ENCODE measurements around the gene CD34. TPM values are rescaled to one million over a fixed set of nuclear protein-coding genes. Genes with fewer than 3 reads are reported as not detected.

Gene CD34
- not detected in 2 replicates for total RNA-seq (2021)
- Bru-seq, nascent RNA = not detected
- percentile 6 among the genes with signal in this experiment for BruChase-seq, experiment 1, labeled RNA remaining after a 2-hour chase
- BruChase-seq, experiment 2, labeled RNA remaining after a 6-hour chase = percentile 3 among the genes with signal in this experiment
- long read RNA-seq = 0 reads

- Histone ChIP-seq H3F3A (ENCODE audit: insufficient read depth, low read depth) (no peaks in the 10 kb centered on the region), H3K27me3 (ENCODE audit: insufficient read depth, low read depth) (peaks cover 5% of the 10 kb centered on the region), H3K36me3 (ENCODE audit: low read depth) (no peaks in the 10 kb centered on the region), H2AFZ (no peak within 1 kb of the TSS), H3K9me3 (ENCODE audit: insufficient read depth, low read depth) (no peaks in the 10 kb centered on the region), H3K27ac (no peak within 1 kb of the TSS), H4K20me1 (ENCODE audit: insufficient read depth) (no peaks in the 10 kb centered on the region), H3K4me1 (replicated peaks; ENCODE audit: insufficient read depth) (no peaks in the 10 kb centered on the region), H3K9me2 (ENCODE audit: insufficient read depth) (no peaks in the 10 kb centered on the region), H3K79me2 (ENCODE audit: low read depth) (no peaks in the 10 kb centered on the region), H3K4me2 (no peak within 1 kb of the TSS), H3K4me3 (no peak within 1 kb of the TSS)
- no peak for TF ChIP-seq EZH2 (IDR thresholded peaks at IDR 0.05; ENCODE audit: low read depth)
- TF ChIP-seq CTCF (conservative IDR thresholded peaks at IDR 0.05) = no peak
- no TSS peak for BruUV-seq (replicated peaks)
- ChIA-PET CTCF (no interaction called here), POLR2A (ENCODE audit: unreplicated experiment) (no interaction called here)
- intact Hi-C loops (cut with micrococcal nuclease; ENCODE audit: unreplicated experiment) = no loop called here
- no peak for DNase-seq
These were observed at the start of gene CD34 for GRCh38 chr1:207910591-207911354. TSS of gene CD34 (minus strand) at chr1:207911125. CDS start at chr1:207911080, 45 bp downstream.

GRCh38 chr1:207960346-207960745 is 49.4 kb upstream of the CD34 start:
- H2AFZ ChIP-seq = no peak overlapping the region
- H3K9me2 ChIP-seq (ENCODE audit: insufficient read depth) = no peaks in the 10 kb centered on the region
- H3K9me3 ChIP-seq (ENCODE audit: insufficient read depth, low read depth) = no peaks in the 10 kb centered on the region
- DNase-seq = no peak
- no peaks in the 10 kb centered on the region for H3K79me2 ChIP-seq (ENCODE audit: low read depth)
- peaks cover 4% of the 10 kb centered on the region for H3K4me1 ChIP-seq (replicated peaks; ENCODE audit: insufficient read depth)
- H3K27me3 ChIP-seq (ENCODE audit: insufficient read depth, low read depth) = peaks cover 34% of the 10 kb centered on the region
- no peak overlapping the region for H3K4me3 ChIP-seq
- H3K36me3 ChIP-seq (ENCODE audit: low read depth) = no peaks in the 10 kb centered on the region
- intact Hi-C loops (cut with micrococcal nuclease; ENCODE audit: unreplicated experiment) = no loop called here
- no peak overlapping the region for H3K4me2 ChIP-seq
- ChIA-PET POLR2A (ENCODE audit: unreplicated experiment) (no interaction called here), CTCF (no interaction called here)
- no TSS peak for BruUV-seq (replicated peaks)
- H3K27ac ChIP-seq = no peak overlapping the region
- H3F3A ChIP-seq (ENCODE audit: insufficient read depth, low read depth) = no peaks in the 10 kb centered on the region
- H4K20me1 ChIP-seq (ENCODE audit: insufficient read depth) = no peaks in the 10 kb centered on the region
- TF ChIP-seq EZH2 (IDR thresholded peaks at IDR 0.05; ENCODE audit: low read depth) = no peak
- no peak for TF ChIP-seq CTCF (conservative IDR thresholded peaks at IDR 0.05)

GRCh38 chr1:207959910-207960309 is 49.0 kb upstream of the CD34 start:
- Histone ChIP-seq H3F3A (ENCODE audit: insufficient read depth, low read depth) (no peaks in the 10 kb centered on the region), H3K9me2 (ENCODE audit: insufficient read depth) (no peaks in the 10 kb centered on the region), H3K4me3 (no peak overlapping the region), H4K20me1 (ENCODE audit: insufficient read depth) (no peaks in the 10 kb centered on the region), H2AFZ (no peak overlapping the region), H3K4me2 (no peak overlapping the region), H3K27me3 (ENCODE audit: insufficient read depth, low read depth) (peaks cover 39% of the 10 kb centered on the region), H3K27ac (no peak overlapping the region), H3K79me2 (ENCODE audit: low read depth) (no peaks in the 10 kb centered on the region), H3K4me1 (replicated peaks; ENCODE audit: insufficient read depth) (peaks cover 4% of the 10 kb centered on the region), H3K9me3 (ENCODE audit: insufficient read depth, low read depth) (no peaks in the 10 kb centered on the region), H3K36me3 (ENCODE audit: low read depth) (no peaks in the 10 kb centered on the region)
- CTCF ChIA-PET = no interaction called here
- no TSS peak for BruUV-seq (replicated peaks)
- intact Hi-C loops (cut with micrococcal nuclease; ENCODE audit: unreplicated experiment) = no loop called here
- TF ChIP-seq EZH2 (IDR thresholded peaks at IDR 0.05; ENCODE audit: low read depth) (no peak), CTCF (conservative IDR thresholded peaks at IDR 0.05) (no peak)
- POLR2A ChIA-PET (ENCODE audit: unreplicated experiment) = no interaction called here
- no peak for DNase-seq

Measured in PC-9 (cell line).